ENCODE results near the gene VPS13C. TPM values are rescaled to one million over a fixed set of nuclear protein-coding genes. Genes with fewer than 3 reads are reported as not detected.
A peak's percentile ranks its signal among the peaks of the same experiment; 100 is the strongest.

The VPS13C gene
- total RNA-seq, 1 donor: 79.8 TPM

DNA sequence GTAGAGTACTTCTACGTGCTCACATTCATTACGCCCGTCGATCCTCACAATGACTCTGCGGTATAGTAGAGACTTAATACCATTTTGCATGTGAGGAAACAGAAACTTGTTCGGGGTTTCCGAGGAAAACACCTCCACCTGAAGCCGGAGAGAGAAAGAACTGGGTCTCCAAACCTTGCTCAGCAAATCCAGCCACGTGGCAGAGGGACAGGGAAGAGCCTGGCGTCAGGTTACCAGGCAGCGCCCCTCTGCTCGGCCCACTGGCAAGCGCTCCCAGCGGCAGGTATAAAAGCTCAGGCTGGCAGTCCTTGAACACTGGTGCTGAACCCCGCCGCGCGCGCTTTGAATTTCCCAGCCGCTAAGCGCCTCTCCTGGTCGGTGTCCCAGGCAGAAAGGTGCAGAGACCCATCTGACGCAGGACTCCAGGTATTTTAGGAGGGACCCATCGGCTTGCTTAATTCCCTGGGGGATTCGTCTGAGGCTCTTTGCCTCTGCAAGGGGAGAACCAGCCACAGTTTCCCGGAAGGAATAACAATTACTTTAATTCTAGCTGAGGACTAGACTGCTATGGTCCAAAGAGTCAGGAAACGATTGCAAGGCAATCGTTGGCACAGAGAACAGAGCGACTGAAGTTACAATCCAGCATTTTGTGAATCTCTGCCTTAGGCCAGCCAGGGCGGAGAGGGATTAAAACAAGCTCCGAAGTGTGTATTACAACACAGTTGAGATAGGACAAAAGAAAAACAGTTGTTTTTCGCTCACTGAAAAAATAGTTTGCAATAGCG lies 6.6 kb upstream of the VPS13C start, which contains the start of gene C2CD4A:
Gene C2CD4A (plus strand): TSS at position 315 of the 785 bp plus-strand sequence. CDS start 637 bp downstream, outside the sequence.
- peak within 1 kb of the TSS; percentile 32 for H3K4me3 ChIP-seq (ENCODE audit: low read depth, low read length)
- TF ChIP-seq, protein P1, sequence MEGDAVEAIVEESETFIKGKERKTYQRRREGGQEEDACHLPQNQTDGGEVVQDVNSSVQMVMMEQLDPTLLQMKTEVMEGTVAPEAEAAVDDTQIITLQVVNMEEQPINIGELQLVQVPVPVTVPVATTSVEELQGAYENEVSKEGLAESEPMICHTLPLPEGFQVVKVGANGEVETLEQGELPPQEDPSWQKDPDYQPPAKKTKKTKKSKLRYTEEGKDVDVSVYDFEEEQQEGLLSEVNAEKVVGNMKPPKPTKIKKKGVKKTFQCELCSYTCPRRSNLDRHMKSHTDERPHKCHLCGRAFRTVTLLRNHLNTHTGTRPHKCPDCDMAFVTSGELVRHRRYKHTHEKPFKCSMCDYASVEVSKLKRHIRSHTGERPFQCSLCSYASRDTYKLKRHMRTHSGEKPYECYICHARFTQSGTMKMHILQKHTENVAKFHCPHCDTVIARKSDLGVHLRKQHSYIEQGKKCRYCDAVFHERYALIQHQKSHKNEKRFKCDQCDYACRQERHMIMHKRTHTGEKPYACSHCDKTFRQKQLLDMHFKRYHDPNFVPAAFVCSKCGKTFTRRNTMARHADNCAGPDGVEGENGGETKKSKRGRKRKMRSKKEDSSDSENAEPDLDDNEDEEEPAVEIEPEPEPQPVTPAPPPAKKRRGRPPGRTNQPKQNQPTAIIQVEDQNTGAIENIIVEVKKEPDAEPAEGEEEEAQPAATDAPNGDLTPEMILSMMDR (IDR thresholded peaks at IDR 0.05; ENCODE audit: insufficient read depth, low read length): peak; percentile 30
- DNase-seq (ENCODE audit: low read depth): peak; percentile 44

DNA sequence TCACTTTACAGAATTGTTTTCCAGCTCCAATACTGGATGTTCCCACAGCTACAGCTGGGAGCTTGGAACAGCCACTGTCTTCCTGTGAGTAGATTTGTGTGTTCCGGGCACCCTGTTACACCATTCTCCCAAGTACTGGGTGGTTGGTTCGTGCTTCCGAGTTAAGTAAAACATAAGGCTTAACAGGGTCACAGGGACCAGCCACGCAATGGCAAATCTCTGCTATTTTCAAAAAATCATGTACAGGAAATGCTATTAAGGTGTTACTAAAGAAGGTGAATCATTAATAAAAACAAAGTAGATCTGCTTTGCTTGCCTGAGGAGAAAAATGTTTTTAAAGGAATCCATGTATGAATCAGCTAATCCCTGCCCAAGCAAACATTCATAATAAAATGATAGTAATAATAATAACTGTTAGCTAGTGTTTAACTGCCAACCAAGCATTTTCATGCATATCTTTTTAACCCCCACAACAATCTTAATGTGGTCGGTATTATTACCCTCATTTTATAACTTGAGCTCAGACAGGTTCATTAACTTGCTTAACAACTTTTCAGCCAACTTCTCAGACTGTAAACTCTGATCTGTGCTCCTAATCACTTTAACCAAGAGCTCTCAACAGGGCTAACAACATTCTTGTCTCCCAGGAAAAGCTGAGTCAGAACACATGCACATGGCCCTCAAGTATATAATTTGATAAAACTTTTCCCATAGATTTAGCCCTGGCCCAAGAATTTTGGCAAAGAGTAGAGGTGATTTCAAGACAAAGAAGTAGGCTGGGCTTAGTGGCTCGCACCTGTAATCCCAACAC lies 3.8 kb upstream of the VPS13C start:
- TF ChIP-seq, protein P1 (IDR thresholded peaks at IDR 0.05; ENCODE audit: insufficient read depth, low read length): no peak
- peak; percentile 47 for DNase-seq (ENCODE audit: low read depth)

DNA sequence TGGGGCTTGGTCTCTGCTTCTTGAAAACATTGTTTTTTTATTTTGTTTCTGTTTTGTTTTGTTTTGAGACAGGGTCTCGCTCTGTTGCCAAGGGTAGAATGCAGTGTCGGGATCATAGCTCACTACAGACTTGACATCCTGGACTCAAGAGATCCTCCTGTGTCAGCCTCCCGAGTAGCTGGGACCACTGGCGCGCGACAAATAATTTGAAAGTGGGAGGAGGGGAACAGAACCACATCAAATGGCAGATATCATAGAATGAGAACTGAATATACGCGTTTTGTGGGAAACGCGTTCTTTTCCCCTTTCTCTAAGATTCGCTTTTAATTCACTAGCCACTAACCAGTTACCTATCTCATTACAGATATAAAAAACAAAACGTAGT lies 641 bp upstream of the VPS13C start:
- peak overlapping the region; percentile 72 for H3K4me3 ChIP-seq (ENCODE audit: low read depth, low read length)
- peak; percentile 5 for DNase-seq (ENCODE audit: low read depth)
- TF ChIP-seq, protein P1 (IDR thresholded peaks at IDR 0.05; ENCODE audit: insufficient read depth, low read length): no peak

More for the DNA sequence above, 3.8 kb upstream of the VPS13C start:
- H3K4me3 ChIP-seq (ENCODE audit: low read depth, low read length): no peak overlapping the region

DNA sequence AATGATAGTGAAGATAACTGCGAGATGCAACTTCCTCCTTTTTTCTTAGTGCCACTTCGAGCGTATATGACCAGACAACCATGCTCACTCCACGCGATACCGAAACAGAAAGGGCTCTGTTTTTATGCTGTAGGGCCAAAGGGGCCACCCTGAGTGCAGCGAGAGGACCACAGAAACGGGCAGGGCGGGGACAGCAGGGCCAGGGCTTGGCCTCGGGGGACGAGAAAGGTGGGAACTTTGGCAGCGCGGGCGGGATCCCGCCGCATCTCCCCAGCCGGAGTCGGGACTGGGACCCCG lies 483 bp downstream of the VPS13C start:
- peak overlapping the region; percentile 72 for H3K4me3 ChIP-seq (ENCODE audit: low read depth, low read length)
- TF ChIP-seq, protein P1 (IDR thresholded peaks at IDR 0.05; ENCODE audit: insufficient read depth, low read length): no peak
- DNase-seq (ENCODE audit: low read depth): peak; percentile 50

DNA sequence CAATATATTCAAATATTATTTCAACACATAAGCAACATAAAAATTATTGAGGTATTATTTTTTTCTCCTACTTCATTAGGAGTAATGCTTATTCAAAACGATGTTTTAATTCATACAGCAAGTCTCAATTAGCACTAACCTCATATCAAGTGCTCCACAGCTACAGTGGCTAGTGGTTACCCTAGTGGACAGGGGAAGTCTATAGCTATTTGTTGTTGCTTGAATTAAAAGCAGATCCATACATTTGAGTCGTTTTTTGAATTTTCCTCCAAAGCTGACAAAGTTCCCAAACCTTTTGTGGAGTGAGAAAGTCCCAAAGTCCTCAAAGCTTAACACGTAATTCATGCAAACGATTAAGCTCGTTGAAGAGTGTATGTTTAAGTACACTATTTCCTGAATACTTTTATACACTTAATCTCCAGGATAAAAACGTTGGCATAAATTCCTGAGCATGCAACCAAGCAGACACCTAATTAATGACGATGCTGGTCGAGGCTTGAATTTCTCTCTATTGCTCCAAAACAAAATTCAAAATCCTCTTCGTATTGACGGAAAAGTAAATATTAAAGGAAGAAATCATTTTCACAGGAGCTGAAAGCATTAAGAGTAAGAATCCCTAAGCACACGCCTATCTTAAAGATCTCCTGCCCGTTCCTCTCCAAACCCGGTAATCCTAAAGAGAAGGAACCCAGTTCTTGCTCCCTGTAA lies 985 bp downstream of the VPS13C start:
- TF ChIP-seq, protein P1 (IDR thresholded peaks at IDR 0.05; ENCODE audit: insufficient read depth, low read length): peak; percentile 48
- peak overlapping the region; percentile 72 for H3K4me3 ChIP-seq (ENCODE audit: low read depth, low read length)
- peak; percentile 16 for DNase-seq (ENCODE audit: low read depth)

DNA sequence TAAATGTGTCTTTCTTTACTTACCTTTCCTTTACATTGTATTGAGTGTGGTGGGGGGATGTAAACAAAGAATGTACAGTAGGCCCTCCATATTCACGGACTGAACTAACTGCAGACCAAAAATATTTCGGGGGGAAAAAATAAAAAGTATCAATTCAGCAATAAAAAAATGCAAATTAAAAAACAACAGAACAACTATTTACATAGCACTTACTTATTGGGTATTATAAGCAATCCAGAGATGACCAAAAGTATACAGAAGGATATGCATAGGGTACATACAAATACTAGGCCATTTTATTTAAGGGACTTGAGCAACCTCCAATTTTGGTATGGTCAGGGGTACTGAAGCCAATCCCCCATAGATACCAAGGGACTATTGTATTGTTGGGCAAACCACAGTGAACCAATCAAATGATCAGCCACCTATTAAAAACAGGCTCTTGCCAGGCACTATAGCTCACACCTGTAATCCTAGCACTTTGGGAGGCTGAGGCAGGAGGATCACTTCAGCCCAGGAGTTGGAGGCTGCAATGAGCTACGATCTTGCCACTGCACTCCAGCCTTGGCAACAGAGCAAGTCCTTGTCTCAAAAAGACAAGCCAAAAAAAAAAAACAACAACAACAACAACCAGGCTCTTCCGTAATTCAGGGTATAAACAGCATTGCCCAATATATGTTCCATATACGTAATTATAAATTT lies 1.8 kb downstream of the VPS13C start:
- TF ChIP-seq, protein P1 (IDR thresholded peaks at IDR 0.05; ENCODE audit: insufficient read depth, low read length): no peak
- peak overlapping the region; percentile 29 for H3K4me3 ChIP-seq (ENCODE audit: low read depth, low read length)
- no peak for DNase-seq (ENCODE audit: low read depth)

All from fibroblast of the aortic adventitia (primary cell).